Kidney tubule cell (primary cell): Measurements from ENCODE around the gene COL9A3.

Experiments
- DNase-seq: peaks from one replicate; pipeline ENCODE4 v3.0.0-alpha.2; 2018; ENCODE audit warnings: low spot score

The COL9A3 gene

GRCh38 chr20:62796699-62797491 is 20.0 kb upstream of the COL9A3 start:
- DNase-seq: no peak

- no peak for DNase-seq
Measured at GRCh38 chr20:62797671-62798532, 18.9 kb upstream of the COL9A3 start.

- DNase-seq: no peak
Measured at GRCh38 chr20:62799036-62799435, 17.8 kb upstream of the COL9A3 start.

- no peak for DNase-seq
Measured at GRCh38 chr20:62799459-62799858, 17.4 kb upstream of the COL9A3 start.

- DNase-seq: no peak
Measured at GRCh38 chr20:62799873-62800272, 17.0 kb upstream of the COL9A3 start.

GRCh38 chr20:62800314-62801259 is 16.3 kb upstream of the COL9A3 start:
- no peak for DNase-seq

GRCh38 chr20:62801284-62802010 is 15.4 kb upstream of the COL9A3 start:
- DNase-seq: no peak

GRCh38 chr20:62802026-62802712 is 14.7 kb upstream of the COL9A3 start:
- DNase-seq: no peak

GRCh38 chr20:62804021-62804626 is 12.7 kb upstream of the COL9A3 start:
- DNase-seq: no peak

- DNase-seq: peak; percentile 62
Measured at GRCh38 chr20:62804627-62805154, 12.2 kb upstream of the COL9A3 start, which contains the start of gene OGFR. OGFR (plus strand) TSS chr20:62804835; CDS start chr20:62804860, 25 bp downstream.

- peak; percentile 31 for DNase-seq
Measured at GRCh38 chr20:62805155-62805710, 11.6 kb upstream of the COL9A3 start.

- no peak for DNase-seq
Measured at GRCh38 chr20:62805711-62806382, 11.0 kb upstream of the COL9A3 start.

- no peak for DNase-seq
Measured at GRCh38 chr20:62806383-62807050, 10.3 kb upstream of the COL9A3 start.

- no peak for DNase-seq
Measured at GRCh38 chr20:62807444-62808210, 9.2 kb upstream of the COL9A3 start.

GRCh38 chr20:62808211-62808865 is 8.5 kb upstream of the COL9A3 start:
- DNase-seq: peak; percentile 55

- DNase-seq: no peak
Measured at GRCh38 chr20:62809530-62810428, 7.1 kb upstream of the COL9A3 start.
